B cell (primary cell): ENCODE results near the gene TMED10. TPM values are rescaled to one million over a fixed set of nuclear protein-coding genes. Genes with fewer than 3 reads are reported as not detected.

Experiments used
- ATAC-seq: fragments of 200-7000 bp; cut with Tn5 transposase; one replicate; pipeline ENCODE4 v1.10.0; 2021; ENCODE audit warnings: low read depth, mild to moderate bottlenecking, moderate number of reproducible peaks, moderate library complexity
- CTCF ChIA-PET: fragments of 350-600 bp; sonication (Branson Sonifier 250); formaldehyde crosslinking; loops from one replicate; lab custom pipeline; 2021; ENCODE audit warnings: antibody characterized with exemption, inconsistent platforms; lab: Charles Lee
- POLR2A ChIA-PET: fragments of 350-600 bp; sonication (Branson Sonifier 250); formaldehyde crosslinking; loops from one replicate; lab custom pipeline; 2021; ENCODE audit warnings: antibody characterized with exemption; lab: Charles Lee
- DNase-seq: peaks from one replicate; pipeline ENCODE4 v3.0.0; 2013
- H2AFZ ChIP-seq: 2 replicates; pipeline ENCODE4 v1.6.1; 2012; ENCODE audit warnings: mild to moderate bottlenecking, low read depth, low read length; ENCODE audit not compliant: insufficient read depth, poor library complexity, severe bottlenecking
- H3K27ac ChIP-seq, 2 donors: 1 replicate in 1 of 2; 2 replicates in 1 of 2; pipeline ENCODE4 v1.5.1; 2012 to 2013; ENCODE audit warnings: low read length in 2 of 2, mild to moderate bottlenecking in 2 of 2, moderate library complexity in 1 of 2
- H3K27me3 ChIP-seq, 4 experiments: fragments of 200-600 bp in 1 of 4; sonication (generic) in 1 of 4; replicated peaks in 1 of 4; 1 replicate in 2 of 4; 2 replicates in 2 of 4; pipeline versions ENCODE4 v1.6.1 to v1.7.0; 2013 to 2016; ENCODE audit warnings: low read length in 3 of 4, mild to moderate bottlenecking in 2 of 4, mixed read lengths in 1 of 4, moderate library complexity in 1 of 4; ENCODE audit not compliant: insufficient read depth in 4 of 4, control insufficient read depth in 3 of 4; ENCODE audit errors: control extremely low read depth in 1 of 4
- H3K36me3 ChIP-seq, 2 experiments: replicated peaks in 1 of 2; 1 replicate in 1 of 2; 2 replicates in 1 of 2; pipeline versions ENCODE4 v1.6.1 to v1.7.1; 2013; ENCODE audit warnings: low read length in 1 of 2; ENCODE audit not compliant: insufficient read depth in 2 of 2, control insufficient read depth in 1 of 2; ENCODE audit errors: control extremely low read depth in 1 of 2, extremely low read depth in 1 of 2
- H3K4me1 ChIP-seq, 2 donors: fragments of 200-600 bp in 1 of 2; sonication (generic) in 1 of 2; 1 replicate in 1 of 2; 2 replicates in 1 of 2; pipeline versions ENCODE4 v1.5.1 to v1.6.1; 2013 to 2017; ENCODE audit warnings: low read length in 2 of 2; ENCODE audit not compliant: control insufficient read depth in 2 of 2, insufficient read depth in 2 of 2
- H3K4me2 ChIP-seq: replicated peaks from 2 replicates; pipeline ENCODE3; 2012; ENCODE audit warnings: mild to moderate bottlenecking, low read depth, low read length; ENCODE audit not compliant: poor library complexity, severe bottlenecking
- H3K4me3 ChIP-seq, 5 experiments: fragments of 200-600 bp in 1 of 5; sonication (generic) in 1 of 5; 1 replicate in 3 of 5; 2 replicates in 2 of 5; pipeline versions ENCODE4 v1.5.1 to v1.7.0; 2011 to 2016; ENCODE audit warnings: low read length in 4 of 5, mild to moderate bottlenecking in 4 of 5, low read depth in 2 of 5, control low read depth in 1 of 5, moderate library complexity in 1 of 5; ENCODE audit not compliant: insufficient read depth in 1 of 5; ENCODE audit errors: control extremely low read depth in 1 of 5, extremely low read depth in 1 of 5
- H3K79me2 ChIP-seq: fragments of 200-600 bp; sonication (generic); one replicate; pipeline ENCODE4 v1.6.0; 2016; ENCODE audit warnings: low read length; ENCODE audit not compliant: control insufficient read depth, insufficient read depth
- H3K9ac ChIP-seq: fragments of 200-600 bp; sonication (generic); 2 replicates; pipeline ENCODE4 v1.6.1; 2017; ENCODE audit warnings: mild to moderate bottlenecking, low read length, moderate library complexity
- H3K9me3 ChIP-seq, 3 donors: one replicate each; pipeline versions ENCODE4 v1.6.1 to v1.7.1; 2013; ENCODE audit warnings: low read length in 2 of 3; ENCODE audit not compliant: control insufficient read depth in 2 of 3, insufficient read depth in 1 of 3; ENCODE audit errors: control extremely low read depth in 1 of 3
- H4K20me1 ChIP-seq: 2 replicates; pipeline ENCODE4 v1.6.0; 2012; ENCODE audit warnings: mild to moderate bottlenecking, low read length; ENCODE audit not compliant: insufficient read depth, control insufficient read depth, poor library complexity, severe bottlenecking
- H3K27ac Mint-ChIP-seq: one replicate; pipeline ENCODE4 v1.8.0; 2021; ENCODE audit warnings: mixed read lengths
- H3K27me3 Mint-ChIP-seq: one replicate; pipeline ENCODE4 v1.8.0; 2021; ENCODE audit warnings: mixed read lengths
- H3K4me1 Mint-ChIP-seq: one replicate; pipeline ENCODE4 v1.8.0; 2021; ENCODE audit warnings: mixed read lengths
- H3K4me3 Mint-ChIP-seq: one replicate; pipeline ENCODE4 v1.8.0; 2021; ENCODE audit warnings: mixed read lengths
- H3K9me3 Mint-ChIP-seq: one replicate; pipeline ENCODE4 v1.8.0; 2022; ENCODE audit warnings: mixed read lengths; ENCODE audit not compliant: insufficient read depth
- CTCF ChIP-seq: fragments of 200-600 bp; IDR thresholded peaks from one replicate; pipeline ENCODE4 v1.8.0; 2022; ENCODE audit warnings: antibody characterized with exemption, mild to moderate bottlenecking
- EZH2 ChIP-seq: IDR thresholded peaks from 2 replicates; pipeline ENCODE4 v1.6.1; 2012; ENCODE audit warnings: borderline replicate concordance, low read depth, mild to moderate bottlenecking, moderate library complexity, low read length; ENCODE audit not compliant: insufficient read depth, poor library complexity, severe bottlenecking
- WGBS: methylation state at CpG from one replicate; pipeline ENCODE4 v1.1.5; 2013; ENCODE audit warnings: missing lambda C conversion rate; ENCODE audit not compliant: insufficient coverage; 5-methylcytosine and 5-hydroxymethylcytosine counted together
- intact Hi-C: fragments of 100-400 bp; cut with micrococcal nuclease; formaldehyde crosslinking; loops from one replicate; pipeline ENCODE4 v1.10.0; 2022
- polyA plus RNA-seq: library from polyadenylated mRNA; depleted of rRNA; stranded (reverse); fragments of >200 nt; gene quantifications from 2 replicates; pipeline ENCODE4 v1.2.3, GENCODE V29; 2012
- total RNA-seq, 2 donors: library from RNA; stranded (reverse); fragments of 120-200 nt in 1 of 2; gene quantifications; 1 replicate in 1 of 2; 2 replicates in 1 of 2; pipeline versions ENCODE4 v1.2.3 to v1.2.4, GENCODE V29; 2013 to 2022

Gene TMED10
- total and polyA plus RNA-seq, 2 donors (not counting 1 experiment from before 2014, with no cell fraction given) = 72.0 to 111 TPM

- CTCF ChIA-PET = no interaction called here
- H3K27ac ChIP-seq = no peak overlapping the region
- no peaks in the 10 kb centered on the region for H3K9me3 ChIP-seq
- H3K4me2 ChIP-seq = no peak overlapping the region
- H4K20me1 ChIP-seq = no peaks in the 10 kb centered on the region
- no peak overlapping the region for H2AFZ ChIP-seq
- H3K27me3 ChIP-seq = no peaks in the 10 kb centered on the region
- intact Hi-C loops = no loop called here
- peaks cover 26% of the 10 kb centered on the region for H3K4me1 Mint-ChIP-seq
- H3K9me3 Mint-ChIP-seq = no peaks in the 10 kb centered on the region
- no peak overlapping the region for H3K9ac ChIP-seq
- H3K4me3 Mint-ChIP-seq = no peak overlapping the region
- POLR2A ChIA-PET = no interaction called here
- no peak overlapping the region for H3K4me3 ChIP-seq
- peaks cover 18 to 27% of the 10 kb centered on the region in 2 donors for H3K4me1 ChIP-seq
- no peak for TF ChIP-seq EZH2
- no peak for TF ChIP-seq CTCF
- no peak for DNase-seq
- no peaks in the 10 kb centered on the region for H3K27me3 Mint-ChIP-seq
- ATAC-seq = no peak
- H3K27ac Mint-ChIP-seq = no peak overlapping the region
- WGBS = 95% methylated on average over 3 of the region's 3 CpGs
- H3K79me2 ChIP-seq = no peaks in the 10 kb centered on the region
- H3K36me3 ChIP-seq = no peaks in the 10 kb centered on the region
These were observed 14.7 kb upstream of the TMED10 start for GRCh38 chr14:75191100-75191499.

GRCh38 chr14:75190023-75190422 lies 13.6 kb upstream of the TMED10 start:
- H3K4me3 Mint-ChIP-seq = no peak overlapping the region
- no peaks in the 10 kb centered on the region for H3K27me3 ChIP-seq
- no peaks in the 10 kb centered on the region for H3K9me3 Mint-ChIP-seq
- no peak overlapping the region for H3K9ac ChIP-seq
- ChIA-PET POLR2A (no interaction called here), CTCF (no interaction called here)
- H3K27ac Mint-ChIP-seq = peak overlapping the region; percentile 10
- no peaks in the 10 kb centered on the region for H3K9me3 ChIP-seq
- H3K27me3 Mint-ChIP-seq = no peaks in the 10 kb centered on the region
- no peak for TF ChIP-seq CTCF
- no peak for TF ChIP-seq EZH2
- H3K27ac ChIP-seq = no peak overlapping the region
- DNase-seq (no peak), ATAC-seq (no peak)
- no peaks in the 10 kb centered on the region for H3K79me2 ChIP-seq
- no peak overlapping the region for H2AFZ ChIP-seq
- intact Hi-C loops = no loop called here
- H3K4me3 ChIP-seq = no peak overlapping the region
- H4K20me1 ChIP-seq = no peaks in the 10 kb centered on the region
- WGBS = 91% methylated on average over 4 of the region's 4 CpGs
- H3K4me1 ChIP-seq = peaks cover 18 to 25% of the 10 kb centered on the region in 2 donors
- no peak overlapping the region for H3K4me2 ChIP-seq
- H3K36me3 ChIP-seq = no peaks in the 10 kb centered on the region
- H3K4me1 Mint-ChIP-seq = peaks cover 25% of the 10 kb centered on the region
